Vagina (tissue), 2 donors: ENCODE data around the gene GPRC5D.

Source experiments
- POLR2A ChIP-seq, 2 donors: fragments of 450-650 bp; IDR thresholded peaks; one replicate each; pipeline ENCODE4 v1.6.1; 2017; ENCODE audit warnings: antibody characterized with exemption in 2 of 2, mild to moderate bottlenecking in 2 of 2, moderate library complexity in 2 of 2
- POLR2AphosphoS5 ChIP-seq, 2 donors: sonication (generic); formaldehyde crosslinking; IDR thresholded peaks; one replicate each; pipeline ENCODE4 v1.9.0; 2017; ENCODE audit warnings: antibody characterized with exemption in 2 of 2, mild to moderate bottlenecking in 2 of 2, low read depth in 1 of 2; ENCODE audit not compliant: insufficient read depth in 1 of 2
- TF ChIP-seq, protein P1 (sequence below), 3 experiments: fragments of 450-650 bp in 2 of 3; fragments of 200-600 bp in 1 of 3; sonication (generic) in 1 of 3; IDR thresholded peaks; one replicate each; pipeline ENCODE4 v1.5.1; 2017 to 2019; ENCODE audit warnings: antibody characterized with exemption in 3 of 3, mild to moderate bottlenecking in 2 of 3, moderate library complexity in 2 of 3

DNA sequence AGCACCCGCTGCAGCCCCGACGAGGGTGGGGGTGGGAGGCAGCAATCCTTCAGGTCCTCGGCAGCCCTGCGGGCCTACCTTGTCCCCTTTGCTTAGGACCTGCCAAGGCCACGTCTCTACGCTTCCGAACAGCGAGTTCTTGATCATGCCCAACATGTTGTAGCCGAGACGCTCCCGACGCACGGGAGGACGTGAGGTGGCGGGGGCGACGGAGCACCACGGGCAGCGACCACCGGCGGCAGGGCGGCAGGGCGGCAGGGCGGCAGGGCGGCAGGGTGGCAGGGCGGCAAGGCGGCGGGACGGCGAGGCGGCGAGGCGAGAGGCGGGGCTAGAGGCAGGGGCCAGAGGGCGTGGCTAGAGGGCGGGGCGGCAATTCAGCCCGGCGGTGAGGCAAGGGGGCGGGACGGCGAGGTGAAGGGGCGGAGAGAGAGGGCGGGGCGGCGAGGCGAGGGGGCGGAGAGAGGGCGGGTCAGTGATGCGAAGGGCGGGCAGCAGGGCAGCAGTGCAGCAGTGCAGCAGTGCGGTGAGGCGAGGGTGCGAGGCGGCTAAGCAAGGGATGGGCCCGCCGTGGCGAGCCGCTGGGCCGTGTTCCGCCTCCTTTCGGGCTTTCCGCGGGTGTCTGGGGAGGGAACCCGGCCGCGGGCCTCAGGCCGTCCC lies 48.1 kb upstream of the GPRC5D start, which contains the start of gene HEBP1:
- TF ChIP-seq, protein P1, sequence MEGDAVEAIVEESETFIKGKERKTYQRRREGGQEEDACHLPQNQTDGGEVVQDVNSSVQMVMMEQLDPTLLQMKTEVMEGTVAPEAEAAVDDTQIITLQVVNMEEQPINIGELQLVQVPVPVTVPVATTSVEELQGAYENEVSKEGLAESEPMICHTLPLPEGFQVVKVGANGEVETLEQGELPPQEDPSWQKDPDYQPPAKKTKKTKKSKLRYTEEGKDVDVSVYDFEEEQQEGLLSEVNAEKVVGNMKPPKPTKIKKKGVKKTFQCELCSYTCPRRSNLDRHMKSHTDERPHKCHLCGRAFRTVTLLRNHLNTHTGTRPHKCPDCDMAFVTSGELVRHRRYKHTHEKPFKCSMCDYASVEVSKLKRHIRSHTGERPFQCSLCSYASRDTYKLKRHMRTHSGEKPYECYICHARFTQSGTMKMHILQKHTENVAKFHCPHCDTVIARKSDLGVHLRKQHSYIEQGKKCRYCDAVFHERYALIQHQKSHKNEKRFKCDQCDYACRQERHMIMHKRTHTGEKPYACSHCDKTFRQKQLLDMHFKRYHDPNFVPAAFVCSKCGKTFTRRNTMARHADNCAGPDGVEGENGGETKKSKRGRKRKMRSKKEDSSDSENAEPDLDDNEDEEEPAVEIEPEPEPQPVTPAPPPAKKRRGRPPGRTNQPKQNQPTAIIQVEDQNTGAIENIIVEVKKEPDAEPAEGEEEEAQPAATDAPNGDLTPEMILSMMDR (IDR thresholded peaks at IDR 0.05): no peak
- TF ChIP-seq POLR2AphosphoS5 (IDR thresholded peaks at IDR 0.05; ENCODE audit: insufficient read depth in 1 of 2, low read depth in 1 of 2) (peak; percentile 20 to 98), POLR2A (IDR thresholded peaks at IDR 0.05) (peak; percentile 55 to 96)
